AG04450 (cell line): ENCODE measurements around the gene NFIX. TPM values are rescaled to one million over a fixed set of nuclear protein-coding genes. Genes with fewer than 3 reads are reported as not detected.

ENCODE experiments used
- CTCF ChIA-PET: fragments of 300-600, 350-600 bp; formaldehyde crosslinking; extraction: SDS; loops from one replicate; lab custom pipeline; 2022; ENCODE audit warnings: antibody characterized with exemption, inconsistent platforms; lab: Charles Lee
- POLR2A ChIA-PET: fragments of 350-600 bp; formaldehyde crosslinking; extraction: SDS; loops from one replicate; lab custom pipeline; 2021; ENCODE audit warnings: antibody characterized with exemption, inconsistent platforms; lab: Yijun Ruan, JAX
- DNase-seq: peaks from one replicate; pipeline ENCODE4 v3.0.0-alpha.2; 2011; ENCODE audit warnings: low read depth, low spot score
- H3K27ac ChIP-seq: one replicate; pipeline ENCODE4 v1.5.1; 2012; ENCODE audit warnings: low read depth, low read length, control low read depth
- H3K27me3 ChIP-seq: one replicate; pipeline ENCODE4 v1.6.0; 2012; ENCODE audit warnings: low read length; ENCODE audit not compliant: control insufficient read depth, insufficient read depth
- H3K4me3 ChIP-seq: 2 replicates; pipeline ENCODE4 v1.5.1; 2011; ENCODE audit warnings: mild to moderate bottlenecking, low read depth, low read length, control low read depth
- H3K9me3 ChIP-seq: 2 replicates; pipeline ENCODE4 v1.5.1; 2012; ENCODE audit warnings: low read length; ENCODE audit not compliant: control insufficient read depth, insufficient read depth
- polyA plus RNA-seq: library from polyadenylated mRNA; depleted of rRNA; stranded (reverse); fragments of >200 nt; gene quantifications from 2 replicates; pipeline ENCODE4 v1.2.3, GENCODE V29; 2011
- TF ChIP-seq, protein P1 (sequence below): IDR thresholded peaks from 2 replicates; pipeline ENCODE4 v1.5.1; 2011; ENCODE audit warnings: low read depth, low read length, control low read depth, inconsistent platforms

The NFIX gene
- polyA plus RNA-seq, 1 experiment = 15.1 TPM

DNA sequence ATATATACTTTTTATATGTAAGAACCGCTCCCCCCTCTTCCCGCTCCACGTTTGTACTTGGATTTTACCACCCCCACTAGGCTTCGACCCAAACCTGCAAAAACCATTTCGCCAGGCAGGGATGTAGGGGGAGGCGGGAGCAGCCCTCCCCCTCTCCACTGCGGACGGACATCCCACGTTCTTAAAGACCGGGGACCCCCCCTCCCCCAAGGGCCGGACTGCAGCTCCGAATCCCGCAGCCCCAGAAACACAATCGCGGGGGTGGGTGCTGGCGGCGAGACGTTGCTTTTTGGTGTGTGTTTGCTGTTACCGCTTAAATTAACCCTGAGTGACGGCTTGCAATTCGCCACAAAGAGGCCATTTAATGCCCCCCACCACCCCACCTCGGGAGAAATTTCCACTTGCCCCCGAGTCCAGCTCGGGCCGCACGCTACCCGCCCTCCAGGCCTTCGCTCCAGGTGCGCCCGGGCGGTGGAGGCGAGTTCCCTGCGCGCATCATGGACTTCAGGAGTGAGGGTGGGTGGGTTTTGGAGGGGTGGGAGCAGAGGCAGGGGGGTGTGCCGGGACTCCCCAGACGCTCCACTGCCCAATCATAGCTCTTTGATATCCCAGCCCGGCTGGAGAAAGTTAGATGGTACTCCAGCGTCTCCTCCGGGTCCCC lies 15.8 kb downstream of the NFIX start:
- TF ChIP-seq, protein P1, sequence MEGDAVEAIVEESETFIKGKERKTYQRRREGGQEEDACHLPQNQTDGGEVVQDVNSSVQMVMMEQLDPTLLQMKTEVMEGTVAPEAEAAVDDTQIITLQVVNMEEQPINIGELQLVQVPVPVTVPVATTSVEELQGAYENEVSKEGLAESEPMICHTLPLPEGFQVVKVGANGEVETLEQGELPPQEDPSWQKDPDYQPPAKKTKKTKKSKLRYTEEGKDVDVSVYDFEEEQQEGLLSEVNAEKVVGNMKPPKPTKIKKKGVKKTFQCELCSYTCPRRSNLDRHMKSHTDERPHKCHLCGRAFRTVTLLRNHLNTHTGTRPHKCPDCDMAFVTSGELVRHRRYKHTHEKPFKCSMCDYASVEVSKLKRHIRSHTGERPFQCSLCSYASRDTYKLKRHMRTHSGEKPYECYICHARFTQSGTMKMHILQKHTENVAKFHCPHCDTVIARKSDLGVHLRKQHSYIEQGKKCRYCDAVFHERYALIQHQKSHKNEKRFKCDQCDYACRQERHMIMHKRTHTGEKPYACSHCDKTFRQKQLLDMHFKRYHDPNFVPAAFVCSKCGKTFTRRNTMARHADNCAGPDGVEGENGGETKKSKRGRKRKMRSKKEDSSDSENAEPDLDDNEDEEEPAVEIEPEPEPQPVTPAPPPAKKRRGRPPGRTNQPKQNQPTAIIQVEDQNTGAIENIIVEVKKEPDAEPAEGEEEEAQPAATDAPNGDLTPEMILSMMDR = no peak
- no peaks in the 10 kb centered on the region for H3K27me3 ChIP-seq
- POLR2A ChIA-PET = no interaction called here
- peaks cover 21% of the 10 kb centered on the region; the same call in 1 of the 2 replicates for H3K9me3 ChIP-seq
- no peak for DNase-seq
- CTCF ChIA-PET = interaction anchor here (1.0 to 1.4 kb wide), 2 partner anchors 46 to 50 kb away, joined by 3 to 4 read pairs; no protein-coding TSS in a partner anchor
- H3K4me3 ChIP-seq = no peak overlapping the region
- H3K27ac ChIP-seq = no peak overlapping the region

DNA sequence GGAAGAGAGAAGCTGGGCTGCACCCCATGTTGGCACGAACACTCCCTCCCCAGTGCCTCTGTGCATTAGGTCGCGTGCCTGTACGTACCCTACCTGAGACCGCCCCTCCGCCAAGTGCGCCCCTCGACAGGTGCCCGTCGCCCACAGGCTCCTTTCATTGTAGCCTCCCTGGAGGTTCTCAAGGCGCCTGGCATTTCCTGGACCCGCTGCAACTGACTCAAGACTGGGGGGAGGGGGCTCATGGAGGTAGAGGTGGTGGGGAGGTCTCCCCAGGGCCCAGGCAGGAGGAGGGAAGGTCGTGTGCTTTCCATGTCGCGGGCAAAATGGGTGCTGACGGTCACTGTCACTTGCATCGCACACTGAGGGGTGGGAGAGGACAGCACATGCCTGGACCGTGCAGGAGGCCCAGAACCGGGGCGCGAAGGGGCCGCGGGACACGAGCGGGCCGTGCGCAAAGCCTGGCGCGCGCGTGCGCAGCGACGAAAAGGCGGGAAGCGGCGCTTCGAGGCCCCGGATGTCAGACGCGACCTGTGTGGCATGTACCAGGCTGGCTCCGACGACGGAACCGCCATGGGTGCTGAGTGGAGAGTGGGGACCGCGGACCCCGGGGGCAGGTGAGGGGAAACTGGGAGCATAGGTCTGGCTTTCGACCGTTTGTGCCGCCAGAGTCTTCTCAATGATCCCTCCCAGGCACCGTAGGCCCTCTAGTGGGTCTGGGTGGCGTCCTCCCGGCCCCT lies 16.5 kb downstream of the NFIX start:
- TF ChIP-seq, protein P1 = no peak
- no peak overlapping the region for H3K27ac ChIP-seq
- peaks cover 21% of the 10 kb centered on the region; the same call in 1 of the 2 replicates for H3K9me3 ChIP-seq
- no peak for DNase-seq
- POLR2A ChIA-PET = no interaction called here
- H3K27me3 ChIP-seq = no peaks in the 10 kb centered on the region
- CTCF ChIA-PET = interaction anchor here (1.0 to 1.4 kb wide), 2 partner anchors 46 to 49 kb away, joined by 3 to 4 read pairs; no protein-coding TSS in a partner anchor
- no peak overlapping the region for H3K4me3 ChIP-seq

DNA sequence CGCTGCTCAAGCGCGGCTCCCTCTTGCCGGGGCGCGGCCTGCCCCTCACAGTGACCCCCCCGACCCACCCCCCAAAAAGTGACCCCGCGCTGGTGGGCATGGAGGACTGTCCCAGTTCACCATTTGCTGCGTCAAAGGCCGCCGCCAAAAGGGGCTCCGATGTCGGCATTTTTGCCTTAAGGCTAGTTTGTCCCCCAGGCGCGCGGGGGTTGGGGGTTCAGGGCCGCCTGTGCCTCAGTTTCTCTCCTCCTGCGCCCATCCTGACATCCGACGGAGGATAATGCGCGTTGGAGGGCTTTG lies 17.1 kb downstream of the NFIX start:
- DNase-seq = no peak
- Histone ChIP-seq H3K27me3 (no peaks in the 10 kb centered on the region), H3K9me3 (peaks cover 21% of the 10 kb centered on the region; the same call in 1 of the 2 replicates), H3K4me3 (no peak overlapping the region; the same call in 1 of the 2 replicates), H3K27ac (peak overlapping the region; percentile 93)
- ChIA-PET POLR2A (no interaction called here), CTCF (no interaction called here)
- TF ChIP-seq, protein P1 = no peak

DNA sequence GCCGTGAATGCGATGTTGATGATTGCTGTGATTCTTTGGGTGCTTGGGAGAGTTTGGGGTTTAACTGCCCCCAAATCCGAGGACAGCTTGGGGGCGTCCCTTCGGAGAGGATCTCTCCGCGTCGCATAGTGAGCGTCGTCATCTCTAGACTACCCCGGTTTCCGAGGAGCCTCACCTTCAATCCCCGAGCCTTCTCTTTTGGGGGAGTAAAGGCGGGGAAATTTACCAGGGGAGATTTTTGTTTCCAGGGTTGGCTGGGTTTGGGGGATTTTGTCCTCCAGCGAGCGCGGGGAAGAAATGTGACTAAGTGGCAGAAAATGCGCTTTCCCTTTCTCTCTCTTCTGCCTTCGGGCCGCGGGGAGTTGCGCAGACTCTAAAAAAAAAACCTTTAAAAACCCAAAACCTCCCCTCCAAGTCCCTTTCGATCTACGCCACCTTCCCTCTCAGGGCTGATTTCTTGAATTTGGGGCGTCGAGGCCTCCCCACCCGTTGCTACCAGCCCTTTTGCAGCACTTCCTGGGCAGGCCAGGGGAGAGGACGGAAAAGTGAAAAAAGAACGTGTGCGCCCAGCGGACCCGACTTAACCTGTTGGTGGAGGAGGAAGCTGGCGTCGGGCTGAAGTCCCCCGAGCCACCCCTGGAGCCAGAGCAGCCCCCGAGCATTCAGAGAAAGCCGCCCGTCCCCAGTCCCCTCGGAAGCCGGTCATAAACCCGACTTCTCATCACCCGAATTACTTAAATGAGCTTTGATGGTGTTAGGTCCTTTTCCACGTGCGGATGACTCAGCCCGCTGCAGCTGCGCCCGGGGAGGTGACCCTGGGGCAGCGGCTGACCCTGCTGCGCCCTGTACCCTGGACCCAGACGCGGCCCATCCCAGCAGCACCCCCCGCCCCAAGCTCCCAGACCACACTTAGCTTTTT lies 17.7 kb downstream of the NFIX start:
- peak overlapping the region; percentile 52 for H3K4me3 ChIP-seq
- CTCF ChIA-PET = interaction anchor here (1.3 to 3.4 kb wide), 2 partner anchors 21 to 49 kb away, joined by 5 to 32 read pairs; no protein-coding TSS in a partner anchor
- peak overlapping the region; percentile 93 for H3K27ac ChIP-seq
- POLR2A ChIA-PET = interaction anchor here (0.5 to 1.2 kb wide), 7 partner anchors 9 to 1509 kb away, joined by 3 to 7 read pairs (median 4); partner anchors contain the start of gene NFIX
- DNase-seq = no peak
- no peaks in the 10 kb centered on the region for H3K27me3 ChIP-seq
- TF ChIP-seq, protein P1 = no peak
- peaks cover 21% of the 10 kb centered on the region; the same call in 1 of the 2 replicates for H3K9me3 ChIP-seq
